Stomach (tissue), 9 donors: ENCODE data around the gene SPRED3. TPM values are rescaled to one million over a fixed set of nuclear protein-coding genes. Genes with fewer than 3 reads are reported as not detected.

Experiments
- DNase-seq, 2 donors: peaks; one replicate each; pipeline versions ENCODE4 v3.0.0 to v3.0.0-alpha.2; 2013 to 2019
- H3K27ac ChIP-seq, 5 donors: fragments of 200-600 bp in 4 of 5; sonication (generic) in 4 of 5; one replicate each; pipeline ENCODE4 v1.5.1; 2013 to 2019; ENCODE audit warnings: mild to moderate bottlenecking in 1 of 5, moderate library complexity in 1 of 5
- H3K27me3 ChIP-seq, 3 donors: fragments of 200-600 bp; sonication (generic); one replicate each; pipeline ENCODE4 v1.5.1; 2017 to 2019; ENCODE audit warnings: mixed run types in 1 of 3
- H3K36me3 ChIP-seq, 4 donors: fragments of 200-600 bp; sonication (generic); 1 replicate in 3 of 4; 2 replicates in 1 of 4; pipeline ENCODE4 v1.5.1; 2016 to 2019
- H3K4me1 ChIP-seq, 4 donors: fragments of 200-600 bp; sonication (generic); one replicate each; pipeline ENCODE4 v1.5.1; 2016 to 2019
- H3K4me3 ChIP-seq, 4 donors: fragments of 200-600 bp; sonication (generic) in 3 of 4; one replicate each; pipeline ENCODE4 v1.5.1; 2016 to 2019; ENCODE audit warnings: mild to moderate bottlenecking in 1 of 4
- H3K9me3 ChIP-seq, 4 donors: fragments of 200-600 bp; sonication (generic); one replicate each; pipeline ENCODE4 v1.5.1; 2016 to 2019
- EP300 ChIP-seq: sonication (generic); formaldehyde crosslinking; IDR thresholded peaks from one replicate; pipeline ENCODE4 v1.6.1; 2017; ENCODE audit warnings: antibody characterized with exemption
- POLR2A ChIP-seq, 4 donors: fragments of 450-650 bp; IDR thresholded peaks; one replicate each; pipeline ENCODE4 v1.6.1; 2016; ENCODE audit warnings: antibody characterized with exemption in 4 of 4, control low read depth in 2 of 4, mild to moderate bottlenecking in 1 of 4, moderate library complexity in 1 of 4
- POLR2AphosphoS5 ChIP-seq, 3 donors: sonication (generic); formaldehyde crosslinking; IDR thresholded peaks; one replicate each; pipeline ENCODE4 v1.6.1; 2016; ENCODE audit warnings: antibody characterized with exemption in 3 of 3
- WGBS, 5 donors: extraction: QIAGEN DNeasy Blood & Tissue Kit in 3 of 5; methylation state at CpG; one replicate each; pipeline versions ENCODE4 v1.1.5 to v1.1.7; 2013 to 2018; 5-methylcytosine and 5-hydroxymethylcytosine counted together
- intact Hi-C: fragments of 100-400 bp; cut with DNase I; formaldehyde crosslinking; loops from one replicate; pipeline ENCODE4 v1.15.1; 2023; ENCODE audit warnings: low total_unique reads
- polyA plus RNA-seq, 3 donors: library from polyadenylated mRNA; stranded (reverse); fragments of 200-250 nt; gene quantifications; one replicate each; pipeline ENCODE4 v1.2.3, GENCODE V29; 2013
- total RNA-seq, 5 donors: library from RNA; depleted of rRNA; stranded (reverse); fragments of >200 nt; gene quantifications; one replicate each; pipeline versions ENCODE4 v1.1.0 to v1.2.3, GENCODE V29; 2014 to 2016
- TF ChIP-seq, protein P1 (sequence below), 7 experiments: fragments of 450-650 bp in 4 of 7; fragments of 200-600 bp in 3 of 7; sonication (generic) in 3 of 7; IDR thresholded peaks; one replicate each; pipeline ENCODE4 v1.5.1; 2016 to 2019; ENCODE audit warnings: antibody characterized with exemption in 7 of 7, control low read depth in 2 of 7, mild to moderate bottlenecking in 1 of 7
- donor health status: healthy with polysubstance abuse.
- donor health status: Bipolar disorder and iron deficiency.
- donor health status: healthy.

Gene SPRED3
- total and polyA plus RNA-seq, 8 donors, result 0.12 to 3.6 (median 0.99) TPM; not detected in 4

DNA sequence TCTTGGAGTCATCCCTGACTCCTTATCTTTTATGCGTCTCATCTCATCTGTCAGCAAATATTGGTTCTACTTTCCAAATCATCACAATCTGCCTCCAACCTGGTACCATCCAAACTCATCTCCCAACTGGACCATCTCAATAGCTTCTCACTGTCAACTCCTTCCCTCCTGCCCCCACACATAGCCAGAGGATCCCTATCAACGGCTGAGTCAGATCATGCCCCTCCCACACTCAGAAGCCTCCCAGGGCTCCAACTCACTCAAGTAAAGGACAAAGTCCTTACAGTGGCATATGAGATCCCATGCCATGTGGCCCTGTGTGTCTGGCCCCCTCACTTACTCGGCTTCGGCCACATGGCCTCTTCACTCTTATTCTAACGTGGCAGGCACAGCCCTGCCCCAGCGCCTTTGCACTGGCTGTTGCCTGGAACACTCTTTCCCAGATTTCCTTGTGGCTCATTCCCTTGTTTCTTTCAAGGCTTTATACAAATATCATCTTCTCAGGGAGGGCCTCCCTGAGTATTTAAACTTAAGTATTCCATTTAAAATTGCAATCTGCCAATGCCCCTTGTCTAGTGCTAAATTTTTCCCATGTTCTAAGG lies 4.3 kb downstream of the SPRED3 start:
- WGBS, 5 donors, result 52 to 71% (median 58%) methylated on average over 6 of the region's 6 CpGs
- peak; percentile 34 to 53 for DNase-seq
- intact Hi-C loops, result no loop called here

DNA sequence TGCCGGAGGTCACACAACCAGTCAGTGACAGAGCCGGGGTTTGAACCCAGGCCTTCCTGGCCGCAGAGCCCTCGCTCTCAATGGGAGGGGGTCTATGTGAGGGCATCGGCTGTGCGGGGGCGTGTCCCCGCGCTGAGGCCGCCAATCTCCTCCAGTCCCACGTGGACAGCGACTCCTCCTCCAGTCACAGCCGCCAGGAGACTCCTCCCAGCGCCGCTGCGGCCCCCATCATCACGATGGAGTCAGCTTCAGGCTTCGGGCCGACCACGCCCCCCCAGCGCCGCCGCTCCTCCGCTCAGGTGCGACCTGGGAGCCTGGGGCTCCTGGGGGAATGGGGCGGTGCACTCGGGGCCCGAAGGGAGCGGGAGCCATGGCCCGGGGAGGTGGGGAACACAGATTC lies 6.0 kb downstream of the SPRED3 start:
- intact Hi-C loops, result no loop called here
- peaks cover 14 to 85% (median 45%) of the 10 kb centered on the region in 3 donors for H3K27me3 ChIP-seq

More for the DNA sequence above, 4.3 kb downstream of the SPRED3 start:
- H3K4me1 ChIP-seq, result peaks cover 17 to 43% (median 27%) of the 10 kb centered on the region in 4 donors
- H3K36me3 ChIP-seq, result no peaks in the 10 kb centered on the region
- H3K27ac ChIP-seq, result no peak overlapping the region
- H3K27me3 ChIP-seq, result peaks cover 14 to 85% (median 40%) of the 10 kb centered on the region in 3 donors
- no peak overlapping the region for H3K4me3 ChIP-seq
- no peaks in the 10 kb centered on the region for H3K9me3 ChIP-seq
- no peak for TF ChIP-seq POLR2A (IDR thresholded peaks at IDR 0.05)
- no peak for TF ChIP-seq EP300
- TF ChIP-seq, protein P1, sequence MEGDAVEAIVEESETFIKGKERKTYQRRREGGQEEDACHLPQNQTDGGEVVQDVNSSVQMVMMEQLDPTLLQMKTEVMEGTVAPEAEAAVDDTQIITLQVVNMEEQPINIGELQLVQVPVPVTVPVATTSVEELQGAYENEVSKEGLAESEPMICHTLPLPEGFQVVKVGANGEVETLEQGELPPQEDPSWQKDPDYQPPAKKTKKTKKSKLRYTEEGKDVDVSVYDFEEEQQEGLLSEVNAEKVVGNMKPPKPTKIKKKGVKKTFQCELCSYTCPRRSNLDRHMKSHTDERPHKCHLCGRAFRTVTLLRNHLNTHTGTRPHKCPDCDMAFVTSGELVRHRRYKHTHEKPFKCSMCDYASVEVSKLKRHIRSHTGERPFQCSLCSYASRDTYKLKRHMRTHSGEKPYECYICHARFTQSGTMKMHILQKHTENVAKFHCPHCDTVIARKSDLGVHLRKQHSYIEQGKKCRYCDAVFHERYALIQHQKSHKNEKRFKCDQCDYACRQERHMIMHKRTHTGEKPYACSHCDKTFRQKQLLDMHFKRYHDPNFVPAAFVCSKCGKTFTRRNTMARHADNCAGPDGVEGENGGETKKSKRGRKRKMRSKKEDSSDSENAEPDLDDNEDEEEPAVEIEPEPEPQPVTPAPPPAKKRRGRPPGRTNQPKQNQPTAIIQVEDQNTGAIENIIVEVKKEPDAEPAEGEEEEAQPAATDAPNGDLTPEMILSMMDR (IDR thresholded peaks at IDR 0.05), result no peak
- TF ChIP-seq POLR2AphosphoS5 (IDR thresholded peaks at IDR 0.05), result no peak

DNA sequence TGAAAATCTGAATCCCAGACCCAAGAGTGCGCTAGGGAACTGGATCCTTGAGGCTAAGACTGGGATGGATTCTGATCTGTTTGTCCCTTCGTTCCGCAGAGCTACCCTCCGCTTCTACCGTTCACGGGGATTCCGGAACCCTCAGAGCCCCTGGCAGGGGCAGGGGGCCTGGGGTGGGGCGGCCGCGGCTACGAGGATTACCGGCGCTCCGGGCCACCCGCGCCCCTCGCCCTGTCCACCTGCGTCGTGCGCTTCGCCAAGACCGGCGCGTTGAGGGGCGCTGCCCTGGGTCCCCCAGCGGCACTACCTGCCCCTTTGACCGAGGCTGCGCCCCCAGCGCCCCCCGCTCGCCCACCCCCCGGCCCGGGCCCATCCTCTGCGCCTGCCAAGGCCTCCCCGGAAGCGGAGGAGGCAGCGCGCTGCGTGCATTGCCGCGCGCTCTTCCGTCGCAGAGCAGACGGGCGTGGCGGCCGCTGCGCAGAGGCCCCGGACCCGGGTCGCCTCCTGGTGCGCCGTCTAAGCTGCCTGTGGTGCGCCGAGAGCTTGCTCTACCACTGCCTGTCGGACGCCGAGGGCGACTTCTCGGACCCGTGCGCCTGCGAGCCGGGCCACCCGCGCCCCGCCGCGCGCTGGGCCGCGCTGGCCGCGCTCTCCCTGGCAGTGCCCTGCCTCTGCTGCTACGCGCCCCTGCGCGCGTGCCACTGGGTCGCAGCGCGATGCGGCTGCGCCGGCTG lies 7.1 kb downstream of the SPRED3 start:
- no peaks in the 10 kb centered on the region for H3K9me3 ChIP-seq

More for the DNA sequence above, 6.0 kb downstream of the SPRED3 start:
- WGBS, 5 donors, result 4 to 7% (median 4%) methylated on average over 15 to 30 of the region's 30 CpGs
- no peaks in the 10 kb centered on the region for H3K36me3 ChIP-seq
- peak overlapping the region in 1 of 4 donors; percentile 24 for H3K4me3 ChIP-seq
- no peaks in the 10 kb centered on the region for H3K9me3 ChIP-seq
- no peak overlapping the region for H3K27ac ChIP-seq
- TF ChIP-seq EP300 (no peak), POLR2A (IDR thresholded peaks at IDR 0.05) (no peak), POLR2AphosphoS5 (IDR thresholded peaks at IDR 0.05) (no peak)
- TF ChIP-seq, protein P1 (IDR thresholded peaks at IDR 0.05), result no peak
- DNase-seq, result peak in 1 of 2 donors; percentile 85
- H3K4me1 ChIP-seq, result peaks cover under 1 to 27% (median 10%) of the 10 kb centered on the region in 4 donors

DNA sequence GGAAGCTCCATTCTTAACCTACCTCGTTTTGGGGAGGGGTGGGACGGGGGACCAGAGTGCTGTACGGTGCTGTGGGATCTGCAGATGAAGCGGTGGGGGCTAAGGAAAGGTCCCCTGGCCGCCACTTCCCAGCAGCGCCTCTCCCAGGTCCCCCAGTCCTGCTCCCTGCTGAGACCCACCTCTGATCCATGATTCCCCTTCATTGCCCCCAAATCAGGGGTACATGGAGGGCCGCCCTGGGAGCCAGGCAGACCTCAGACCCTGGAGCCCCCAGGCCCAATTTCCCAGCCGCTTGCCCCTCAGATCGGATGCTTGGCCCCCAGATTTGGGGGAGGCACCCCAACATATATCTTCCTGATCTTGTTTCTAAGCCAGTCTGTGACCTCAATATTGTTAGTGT lies 10.6 kb downstream of the SPRED3 start:
- H3K27ac ChIP-seq, result no peak overlapping the region
- TF ChIP-seq POLR2AphosphoS5 (IDR thresholded peaks at IDR 0.05), result no peak
- TF ChIP-seq, protein P1 (IDR thresholded peaks at IDR 0.05), result no peak
- no peak for TF ChIP-seq EP300
- no peak for TF ChIP-seq POLR2A (IDR thresholded peaks at IDR 0.05)
- H3K36me3 ChIP-seq, result no peaks in the 10 kb centered on the region
- intact Hi-C loops, result no loop called here
- H3K9me3 ChIP-seq, result no peaks in the 10 kb centered on the region
- H3K27me3 ChIP-seq, result peaks cover 14 to 69% (median 51%) of the 10 kb centered on the region in 3 donors
- H3K4me1 ChIP-seq, result peaks cover 2 to 28% (median 17%) of the 10 kb centered on the region in 4 donors
- H3K4me3 ChIP-seq, result no peak overlapping the region
- no peak for DNase-seq
- WGBS, 5 donors, result 43 to 79% (median 58%) methylated on average over 5 to 9 of the region's 9 CpGs

More for the DNA sequence above, 7.1 kb downstream of the SPRED3 start:
- H3K36me3 ChIP-seq, result no peaks in the 10 kb centered on the region
- H3K27me3 ChIP-seq, result peaks cover 14 to 85% (median 51%) of the 10 kb centered on the region in 3 donors
- DNase-seq, result peak in 1 of 2 donors; percentile 61
- peak overlapping the region in 1 of 5 donors; percentile 2 for H3K27ac ChIP-seq
- TF ChIP-seq, protein P1 (IDR thresholded peaks at IDR 0.05), result no peak
- TF ChIP-seq POLR2A (IDR thresholded peaks at IDR 0.05), result no peak
- TF ChIP-seq POLR2AphosphoS5 (IDR thresholded peaks at IDR 0.05), result no peak
- peaks cover 0 to 17% (median 7%) of the 10 kb centered on the region in 4 donors for H3K4me1 ChIP-seq
- 4 to 23% (median 7%) methylated on average over 7 to 86 of the region's 86 CpGs for WGBS, 5 donors
- intact Hi-C loops, result no loop called here
- peak overlapping the region in 3 of 4 donors; percentile 18 to 33 (median 28) for H3K4me3 ChIP-seq
